PC-3 (cell line): ENCODE results near the gene PIMREG. TPM values are rescaled to one million over a fixed set of nuclear protein-coding genes. Genes with fewer than 3 reads are reported as not detected.

Source experiments
- ATAC-seq: fragments of 200-7000 bp; cut with Tn5 transposase; 2 replicates; pipeline ENCODE4 v1.9.1; 2020; ENCODE audit warnings: mild to moderate bottlenecking, moderate library complexity
- BruUV-seq: library from RNA; stranded (reverse); fragments of 400-500 nt; replicated peaks from 2 replicates; lab custom pipeline; 2021; lab: Mats Ljungman, UMichigan
- CTCF ChIA-PET: fragments of 300-600 bp; sonication (Branson Sonifier 250); formaldehyde crosslinking; loops from one replicate; lab custom pipeline; 2022; ENCODE audit warnings: antibody characterized with exemption; lab: Charles Lee
- POLR2A ChIA-PET: fragments of 300-600 bp; sonication (Branson Sonifier 250); formaldehyde crosslinking; loops from one replicate; lab custom pipeline; 2022; ENCODE audit warnings: antibody characterized with exemption; ENCODE audit not compliant: unreplicated experiment; lab: Charles Lee
- DNase-seq: peaks from one replicate; pipeline ENCODE4 v3.0.0-alpha.2; 2015
- H2AFZ ChIP-seq: fragments of 300-600 bp; sonication (generic); 2 replicates; pipeline ENCODE4 v1.6.0; 2016; ENCODE audit warnings: antibody characterized with exemption, low read length
- H3F3A ChIP-seq: fragments of 300-600 bp; sonication (generic); one replicate; pipeline ENCODE4 v1.6.0; 2017; ENCODE audit warnings: antibody characterized with exemption, low read length, control low read depth, mild to moderate bottlenecking; ENCODE audit not compliant: unreplicated experiment
- H3K27ac ChIP-seq: fragments of 300-600 bp; sonication (generic); 2 replicates; pipeline ENCODE4 v1.5.1; 2016; ENCODE audit warnings: mild to moderate bottlenecking, low read length
- H3K27me3 ChIP-seq: fragments of 300-600 bp; sonication (generic); 2 replicates; pipeline ENCODE4 v1.6.1; 2016; ENCODE audit warnings: low read length, mixed read lengths
- H3K36me3 ChIP-seq: fragments of 300-600 bp; sonication (generic); 2 replicates; pipeline ENCODE4 v1.6.1; 2016; ENCODE audit warnings: low read depth, mixed run types, low read length, mixed read lengths
- H3K4me1 ChIP-seq: fragments of 300-600 bp; sonication (generic); 2 replicates; pipeline ENCODE4 v1.5.1; 2016; ENCODE audit warnings: low read length; ENCODE audit not compliant: insufficient read depth
- H3K4me2 ChIP-seq: fragments of 300-600 bp; sonication (generic); 2 replicates; pipeline ENCODE4 v1.6.0; 2016; ENCODE audit warnings: low read length
- H3K4me3 ChIP-seq: fragments of 300-600 bp; sonication (generic); 2 replicates; pipeline ENCODE4 v1.5.1; 2016; ENCODE audit warnings: mild to moderate bottlenecking, low read length, mixed read lengths
- H3K79me2 ChIP-seq: fragments of 300-600 bp; sonication (generic); 2 replicates; pipeline ENCODE4 v1.6.1; 2017; ENCODE audit warnings: low read length, mixed read lengths
- H3K9ac ChIP-seq: fragments of 300-600 bp; sonication (generic); 2 replicates; pipeline ENCODE4 v1.6.0; 2016; ENCODE audit warnings: mild to moderate bottlenecking, low read length
- H3K9me2 ChIP-seq: fragments of 300-600 bp; sonication (generic); replicated peaks from 2 replicates; pipeline ENCODE4 v1.6.1; 2016; ENCODE audit warnings: mixed run types, low read length, mixed read lengths
- H3K9me3 ChIP-seq: fragments of 300-600 bp; sonication (generic); 2 replicates; pipeline ENCODE4 v1.6.1; 2016; ENCODE audit warnings: low read length, mixed read lengths
- H4K20me1 ChIP-seq: fragments of 300-600 bp; sonication (generic); 2 replicates; pipeline ENCODE4 v1.6.1; 2016; ENCODE audit warnings: low read length, mixed read lengths
- CTCF ChIP-seq: fragments of 300-600 bp; sonication (generic); conservative IDR thresholded peaks from 2 replicates; pipeline ENCODE4 v1.5.1; 2017; ENCODE audit warnings: antibody characterized with exemption, low read depth, mild to moderate bottlenecking, low read length
- EZH2 ChIP-seq: fragments of 300-600 bp; sonication (generic); IDR thresholded peaks from one replicate; pipeline ENCODE4 v1.6.1; 2017; ENCODE audit warnings: antibody characterized with exemption, mild to moderate bottlenecking, low read length; ENCODE audit not compliant: unreplicated experiment
- EZH2phosphoT487 ChIP-seq: fragments of 300-600 bp; sonication (generic); IDR thresholded peaks from 2 replicates; pipeline ENCODE4 v1.6.1; 2018; ENCODE audit warnings: mild to moderate bottlenecking, antibody characterized with exemption, low read length, borderline replicate concordance
- intact Hi-C: fragments of 100-400 bp; cut with micrococcal nuclease; formaldehyde crosslinking; loops from 2 replicates; pipeline ENCODE4 v1.9.0; 2023
- total RNA-seq: library from RNA; depleted of rRNA; stranded (reverse); fragments of >200 nt; gene quantifications from 2 replicates; pipeline ENCODE4 v1.2.3, GENCODE V29; 2014

Gene PIMREG
- total RNA-seq, 1 experiment from 2014 or later, result 67.6 TPM

DNA sequence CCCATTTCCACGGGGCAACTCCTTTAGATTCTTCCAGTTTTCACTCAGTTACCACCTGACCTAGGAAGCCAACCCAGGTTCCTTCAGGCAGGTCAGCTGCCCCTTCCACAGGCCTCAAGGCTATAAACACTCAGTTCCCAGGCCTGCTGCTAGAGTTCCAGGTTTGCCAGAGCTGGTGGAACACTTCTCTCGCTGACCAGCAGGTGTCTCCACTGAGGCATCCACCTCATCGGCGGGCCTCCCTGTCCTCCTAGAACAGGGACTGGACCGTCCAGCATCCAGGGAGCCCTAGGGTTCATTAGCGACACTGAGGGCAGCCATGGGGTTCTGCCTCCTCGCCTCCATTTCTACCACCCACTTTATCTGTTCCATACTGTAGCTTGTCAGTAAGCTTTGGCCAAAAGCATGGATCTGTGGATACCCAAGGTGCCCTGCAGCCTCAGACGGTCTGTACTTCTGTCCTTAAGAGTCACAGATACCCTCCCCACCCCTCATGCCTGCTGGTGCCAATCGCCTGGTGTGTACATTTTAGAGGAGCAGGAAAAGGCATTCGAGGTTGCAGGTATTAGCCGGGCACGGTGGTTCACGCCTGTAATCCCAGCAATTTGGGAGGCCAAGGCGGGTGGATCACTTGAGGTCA, 29.0 kb downstream of the PIMREG start:
- H3K36me3 ChIP-seq, result no peaks in the 10 kb centered on the region
- intact Hi-C loops, result loop anchor here (2.0 to 5.0 kb wide), 2 partner anchors 82 to 174 kb away; no protein-coding TSS in a partner anchor
- no peak overlapping the region for H3K4me2 ChIP-seq
- ChIA-PET CTCF (interaction anchor here (0.6 to 1.1 kb wide), 4 partner anchors 37 to 175 kb away, joined by 3 to 4 read pairs (median 3); no protein-coding TSS in a partner anchor), POLR2A (no interaction called here)
- BruUV-seq, result no TSS peak
- H3K9me2 ChIP-seq, result no peaks in the 10 kb centered on the region
- H2AFZ ChIP-seq, result no peak overlapping the region
- no peaks in the 10 kb centered on the region for H4K20me1 ChIP-seq
- no peaks in the 10 kb centered on the region for H3K27me3 ChIP-seq
- peaks cover 15% of the 10 kb centered on the region for H3K4me1 ChIP-seq
- no peaks in the 10 kb centered on the region for H3K79me2 ChIP-seq
- H3F3A ChIP-seq, result no peaks in the 10 kb centered on the region
- H3K9me3 ChIP-seq, result no peaks in the 10 kb centered on the region
- no peak overlapping the region for H3K4me3 ChIP-seq
- ATAC-seq (peak; percentile 85), DNase-seq (peak; percentile 76)
- no peak overlapping the region for H3K9ac ChIP-seq
- no peak overlapping the region for H3K27ac ChIP-seq
- TF ChIP-seq CTCF (peak; percentile 84), EZH2 (no peak)

- H3K27ac ChIP-seq, result no peak overlapping the region
- CTCF ChIA-PET, result no interaction called here
- POLR2A ChIA-PET, result no interaction called here
- H3K79me2 ChIP-seq, result no peaks in the 10 kb centered on the region
- no peak overlapping the region for H3K9ac ChIP-seq
- no peak for ATAC-seq
- no peak overlapping the region for H2AFZ ChIP-seq
- no peaks in the 10 kb centered on the region for H3K9me2 ChIP-seq
- TF ChIP-seq EZH2phosphoT487 (no peak), EZH2 (no peak), CTCF (no peak)
- no peak for DNase-seq
- no peaks in the 10 kb centered on the region for H3F3A ChIP-seq
- BruUV-seq, result no TSS peak
- intact Hi-C loops, result loop anchor here (5.0 kb wide), 1 partner anchor 173 kb away; no protein-coding TSS in a partner anchor
- H3K9me3 ChIP-seq, result no peaks in the 10 kb centered on the region
- no peaks in the 10 kb centered on the region for H3K36me3 ChIP-seq
- no peaks in the 10 kb centered on the region for H3K27me3 ChIP-seq
- H4K20me1 ChIP-seq, result no peaks in the 10 kb centered on the region
- H3K4me3 ChIP-seq, result no peak overlapping the region
- no peak overlapping the region for H3K4me2 ChIP-seq
- H3K4me1 ChIP-seq, result peaks cover 15% of the 10 kb centered on the region
These were observed 30.1 kb downstream of the PIMREG start for GRCh38 chr17:6474376-6474775.

DNA sequence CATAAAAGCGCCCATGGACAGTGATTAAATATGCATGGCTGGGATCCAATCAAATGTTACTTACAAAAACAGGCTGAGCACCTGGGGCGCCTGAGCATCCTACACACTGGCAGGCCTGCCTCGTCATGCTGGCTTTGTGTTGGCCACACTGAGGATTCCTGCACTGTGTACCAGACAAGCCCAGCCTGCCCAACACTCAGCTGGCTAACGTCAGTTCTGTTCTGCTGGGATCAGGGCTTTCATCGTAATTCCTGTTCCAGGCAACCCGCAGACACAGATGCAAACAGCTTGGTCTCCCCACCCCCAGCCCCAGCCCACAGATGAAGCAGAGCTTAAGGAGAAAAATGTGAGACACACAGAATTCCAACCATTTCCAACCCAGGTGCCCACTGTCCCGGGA, 30.7 kb downstream of the PIMREG start:
- H3K4me1 ChIP-seq, result peaks cover 15% of the 10 kb centered on the region

More for the DNA sequence above, 30.7 kb downstream of the PIMREG start:
- no peak overlapping the region for H3K4me3 ChIP-seq
- no peaks in the 10 kb centered on the region for H3K9me3 ChIP-seq
- H2AFZ ChIP-seq, result no peak overlapping the region
- intact Hi-C loops, result loop anchor here (5.0 kb wide), 1 partner anchor 172 kb away; no protein-coding TSS in a partner anchor
- no peaks in the 10 kb centered on the region for H4K20me1 ChIP-seq
- H3K4me2 ChIP-seq, result no peak overlapping the region
- no peaks in the 10 kb centered on the region for H3K27me3 ChIP-seq
- no peak for ATAC-seq
- H3K9ac ChIP-seq, result no peak overlapping the region
- no peak for DNase-seq
- TF ChIP-seq CTCF (no peak), EZH2 (no peak), EZH2phosphoT487 (no peak)
- CTCF ChIA-PET, result no interaction called here
- no peak overlapping the region for H3K27ac ChIP-seq
- H3K79me2 ChIP-seq, result no peaks in the 10 kb centered on the region
- H3K9me2 ChIP-seq, result no peaks in the 10 kb centered on the region
- no TSS peak for BruUV-seq
- POLR2A ChIA-PET, result no interaction called here
- no peaks in the 10 kb centered on the region for H3K36me3 ChIP-seq
- no peaks in the 10 kb centered on the region for H3F3A ChIP-seq
